HL-60 (cell line): ENCODE measurements around the gene KIF14.

Source experiments
- GABPA ChIP-seq: IDR thresholded peaks from 2 replicates; pipeline ENCODE4 v1.6.1; 2012; ENCODE audit warnings: low read depth
- POLR2AphosphoS5 ChIP-seq: IDR thresholded peaks from 2 replicates; pipeline ENCODE4 v1.6.1; 2012; ENCODE audit warnings: low read depth
- SPI1 ChIP-seq: IDR thresholded peaks from 2 replicates; pipeline ENCODE4 v1.6.1; 2012; ENCODE audit warnings: low read depth, mild to moderate bottlenecking, borderline replicate concordance
- TF ChIP-seq, protein P1 (sequence below): IDR thresholded peaks from one replicate; pipeline ENCODE4 v1.5.1; 2011; ENCODE audit warnings: low read length, control low read depth, inconsistent platforms; ENCODE audit not compliant: insufficient read depth
- TF ChIP-seq, protein P2 (sequence below): IDR thresholded peaks from 2 replicates; pipeline ENCODE4 v1.6.1; 2012; ENCODE audit warnings: low read depth; ENCODE audit not compliant: insufficient replicate concordance

GRCh38 chr1:200561856-200562214 is 58.7 kb downstream of the KIF14 start:
- TF ChIP-seq, protein P1, sequence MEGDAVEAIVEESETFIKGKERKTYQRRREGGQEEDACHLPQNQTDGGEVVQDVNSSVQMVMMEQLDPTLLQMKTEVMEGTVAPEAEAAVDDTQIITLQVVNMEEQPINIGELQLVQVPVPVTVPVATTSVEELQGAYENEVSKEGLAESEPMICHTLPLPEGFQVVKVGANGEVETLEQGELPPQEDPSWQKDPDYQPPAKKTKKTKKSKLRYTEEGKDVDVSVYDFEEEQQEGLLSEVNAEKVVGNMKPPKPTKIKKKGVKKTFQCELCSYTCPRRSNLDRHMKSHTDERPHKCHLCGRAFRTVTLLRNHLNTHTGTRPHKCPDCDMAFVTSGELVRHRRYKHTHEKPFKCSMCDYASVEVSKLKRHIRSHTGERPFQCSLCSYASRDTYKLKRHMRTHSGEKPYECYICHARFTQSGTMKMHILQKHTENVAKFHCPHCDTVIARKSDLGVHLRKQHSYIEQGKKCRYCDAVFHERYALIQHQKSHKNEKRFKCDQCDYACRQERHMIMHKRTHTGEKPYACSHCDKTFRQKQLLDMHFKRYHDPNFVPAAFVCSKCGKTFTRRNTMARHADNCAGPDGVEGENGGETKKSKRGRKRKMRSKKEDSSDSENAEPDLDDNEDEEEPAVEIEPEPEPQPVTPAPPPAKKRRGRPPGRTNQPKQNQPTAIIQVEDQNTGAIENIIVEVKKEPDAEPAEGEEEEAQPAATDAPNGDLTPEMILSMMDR = no peak
- no peak for TF ChIP-seq POLR2AphosphoS5
- TF ChIP-seq, protein P2, sequence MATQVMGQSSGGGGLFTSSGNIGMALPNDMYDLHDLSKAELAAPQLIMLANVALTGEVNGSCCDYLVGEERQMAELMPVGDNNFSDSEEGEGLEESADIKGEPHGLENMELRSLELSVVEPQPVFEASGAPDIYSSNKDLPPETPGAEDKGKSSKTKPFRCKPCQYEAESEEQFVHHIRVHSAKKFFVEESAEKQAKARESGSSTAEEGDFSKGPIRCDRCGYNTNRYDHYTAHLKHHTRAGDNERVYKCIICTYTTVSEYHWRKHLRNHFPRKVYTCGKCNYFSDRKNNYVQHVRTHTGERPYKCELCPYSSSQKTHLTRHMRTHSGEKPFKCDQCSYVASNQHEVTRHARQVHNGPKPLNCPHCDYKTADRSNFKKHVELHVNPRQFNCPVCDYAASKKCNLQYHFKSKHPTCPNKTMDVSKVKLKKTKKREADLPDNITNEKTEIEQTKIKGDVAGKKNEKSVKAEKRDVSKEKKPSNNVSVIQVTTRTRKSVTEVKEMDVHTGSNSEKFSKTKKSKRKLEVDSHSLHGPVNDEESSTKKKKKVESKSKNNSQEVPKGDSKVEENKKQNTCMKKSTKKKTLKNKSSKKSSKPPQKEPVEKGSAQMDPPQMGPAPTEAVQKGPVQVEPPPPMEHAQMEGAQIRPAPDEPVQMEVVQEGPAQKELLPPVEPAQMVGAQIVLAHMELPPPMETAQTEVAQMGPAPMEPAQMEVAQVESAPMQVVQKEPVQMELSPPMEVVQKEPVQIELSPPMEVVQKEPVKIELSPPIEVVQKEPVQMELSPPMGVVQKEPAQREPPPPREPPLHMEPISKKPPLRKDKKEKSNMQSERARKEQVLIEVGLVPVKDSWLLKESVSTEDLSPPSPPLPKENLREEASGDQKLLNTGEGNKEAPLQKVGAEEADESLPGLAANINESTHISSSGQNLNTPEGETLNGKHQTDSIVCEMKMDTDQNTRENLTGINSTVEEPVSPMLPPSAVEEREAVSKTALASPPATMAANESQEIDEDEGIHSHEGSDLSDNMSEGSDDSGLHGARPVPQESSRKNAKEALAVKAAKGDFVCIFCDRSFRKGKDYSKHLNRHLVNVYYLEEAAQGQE = no peak
- no peak for TF ChIP-seq GABPA
- no peak for TF ChIP-seq SPI1
